T-helper 1 cell treated with Interleukin-12 subunit alpha and Interleukin-12 subunit beta and Interleukin-4 antibody, amounts not matched to agents 30 ng/mL and 1 ng/mL, for 36 hours (primary cell): ENCODE results near the gene STRA6. TPM values are rescaled to one million over a fixed set of nuclear protein-coding genes. Genes with fewer than 3 reads are reported as not detected.
"Not testable (repeated sequence)": the region's sequence is repeated elsewhere in the genome, so short reads cannot be mapped to it uniquely, and the experiment has no call there.

Experiments used
- intact Hi-C: fragments of 100-400 bp; cut with micrococcal nuclease; formaldehyde crosslinking; loops from one replicate; pipeline ENCODE4 v1.15.1; 2024
- total RNA-seq: library from RNA; stranded (reverse); gene quantifications from 2 replicates; pipeline ENCODE4 v1.2.3, GENCODE V29; 2022

STRA6 gene
- total RNA-seq, 1 donor from 2014 or later = not detected

DNA sequence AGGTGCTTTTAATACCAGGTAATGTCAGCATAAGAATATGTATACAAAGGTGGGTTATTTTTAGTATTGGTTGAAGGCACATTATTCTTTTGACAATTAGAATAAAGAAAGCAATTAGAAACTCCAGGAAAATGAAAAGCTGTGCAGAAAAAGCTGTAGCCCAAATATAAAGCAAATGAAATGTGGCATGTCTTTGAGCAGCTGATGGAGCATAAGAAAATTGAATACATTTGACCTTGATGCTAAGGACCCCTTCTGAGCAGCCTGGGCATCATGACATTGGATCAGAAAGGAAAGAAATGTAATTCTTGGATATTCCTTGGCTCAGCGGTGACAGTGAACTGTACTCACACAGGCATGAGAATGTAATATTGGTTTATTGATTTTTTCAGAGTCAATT is 37.1 kb downstream of the STRA6 start:
- intact Hi-C loops = no loop called here

DNA sequence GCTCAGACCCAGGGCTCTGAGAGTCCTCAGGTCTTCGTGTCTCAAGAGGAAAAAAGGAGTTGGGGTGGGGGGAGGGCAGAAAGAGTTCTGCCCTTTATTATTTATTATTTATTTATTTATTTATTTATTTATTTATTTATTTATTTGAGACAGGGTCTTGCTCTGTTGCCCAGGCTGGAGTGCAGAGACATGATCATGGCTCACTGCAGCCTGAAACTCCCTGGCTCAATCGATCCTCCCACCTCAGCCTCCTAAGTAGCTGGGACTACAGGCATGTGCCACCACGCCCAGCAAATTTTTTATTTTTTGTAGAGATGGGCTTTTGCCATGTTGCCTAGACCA is 40.4 kb downstream of the STRA6 start:
- intact Hi-C loops = not testable (repeated sequence)

DNA sequence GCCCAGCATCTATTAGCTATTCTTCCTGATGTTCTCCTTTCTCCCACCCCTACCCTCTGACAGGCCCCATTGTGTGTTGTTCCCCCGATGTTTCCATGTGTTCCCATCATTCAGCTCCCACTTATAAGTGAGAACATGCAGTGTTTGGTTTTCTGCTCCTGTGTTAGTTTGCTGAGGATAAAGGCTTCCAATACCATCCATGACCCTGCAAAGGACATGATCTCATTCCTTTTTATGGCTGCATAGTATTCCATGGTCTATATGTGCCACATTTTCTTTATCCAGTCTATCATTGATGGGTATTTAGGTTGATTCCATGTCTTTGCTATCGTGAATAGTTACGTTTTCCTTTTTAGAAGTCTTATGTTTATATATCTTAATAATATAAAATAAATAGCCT is 42.2 kb downstream of the STRA6 start:
- intact Hi-C loops = not testable (repeated sequence)

DNA sequence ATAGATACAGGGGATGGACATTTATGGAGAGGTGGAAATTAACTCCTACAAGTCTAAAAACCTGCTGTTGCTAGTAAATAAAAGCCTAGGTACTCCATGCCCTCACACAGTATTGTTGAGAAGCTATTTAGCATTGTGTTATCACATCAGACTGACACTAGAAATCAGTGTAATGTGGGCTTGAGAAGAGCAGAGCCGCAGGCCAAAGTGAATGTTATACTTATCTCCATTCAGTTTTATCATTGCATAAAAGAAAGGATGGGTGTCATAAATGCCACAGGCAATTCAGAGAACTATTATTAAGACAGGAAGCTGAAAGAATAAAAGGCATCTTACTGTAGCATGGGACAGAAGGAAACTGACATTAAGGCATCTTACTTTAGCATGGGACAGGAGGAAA is 42.8 kb downstream of the STRA6 start:
- intact Hi-C loops = no loop called here

DNA sequence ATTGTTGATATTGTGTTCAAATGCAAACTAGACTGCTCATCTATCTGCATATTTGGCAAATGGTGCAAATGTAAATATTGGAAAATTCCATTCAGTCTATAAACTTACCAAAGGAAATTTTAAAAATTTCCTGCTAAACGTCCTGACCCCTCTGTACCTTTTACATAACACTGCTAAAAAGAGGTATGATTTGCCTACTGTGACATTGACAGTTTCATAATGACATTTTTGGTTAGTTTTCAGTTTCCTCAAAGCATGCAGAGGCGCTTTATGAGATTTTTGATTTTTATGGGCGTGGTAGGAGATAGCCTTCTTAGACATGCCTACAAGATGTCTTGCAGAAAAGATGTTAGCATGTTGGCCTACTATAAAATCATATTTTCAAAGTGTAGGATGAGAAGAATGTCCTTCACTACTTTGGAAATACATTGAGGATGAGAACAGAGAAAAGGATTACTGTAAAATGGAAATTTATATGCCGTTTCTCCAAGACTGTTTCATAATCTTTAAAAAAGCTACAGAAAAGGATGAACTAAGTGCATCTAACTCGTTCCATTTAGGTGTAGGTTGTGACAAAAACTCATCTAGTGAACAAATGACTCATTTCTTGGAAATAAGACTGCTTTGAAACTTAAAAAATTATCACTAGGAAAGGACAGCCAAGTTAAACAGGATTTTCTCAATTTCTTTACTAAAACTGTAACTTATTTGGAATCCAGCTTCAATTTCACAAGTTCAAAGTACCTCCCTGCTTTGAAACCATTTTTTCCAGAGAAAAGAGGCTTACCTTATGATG is 43.5 kb downstream of the STRA6 start:
- intact Hi-C loops = no loop called here

DNA sequence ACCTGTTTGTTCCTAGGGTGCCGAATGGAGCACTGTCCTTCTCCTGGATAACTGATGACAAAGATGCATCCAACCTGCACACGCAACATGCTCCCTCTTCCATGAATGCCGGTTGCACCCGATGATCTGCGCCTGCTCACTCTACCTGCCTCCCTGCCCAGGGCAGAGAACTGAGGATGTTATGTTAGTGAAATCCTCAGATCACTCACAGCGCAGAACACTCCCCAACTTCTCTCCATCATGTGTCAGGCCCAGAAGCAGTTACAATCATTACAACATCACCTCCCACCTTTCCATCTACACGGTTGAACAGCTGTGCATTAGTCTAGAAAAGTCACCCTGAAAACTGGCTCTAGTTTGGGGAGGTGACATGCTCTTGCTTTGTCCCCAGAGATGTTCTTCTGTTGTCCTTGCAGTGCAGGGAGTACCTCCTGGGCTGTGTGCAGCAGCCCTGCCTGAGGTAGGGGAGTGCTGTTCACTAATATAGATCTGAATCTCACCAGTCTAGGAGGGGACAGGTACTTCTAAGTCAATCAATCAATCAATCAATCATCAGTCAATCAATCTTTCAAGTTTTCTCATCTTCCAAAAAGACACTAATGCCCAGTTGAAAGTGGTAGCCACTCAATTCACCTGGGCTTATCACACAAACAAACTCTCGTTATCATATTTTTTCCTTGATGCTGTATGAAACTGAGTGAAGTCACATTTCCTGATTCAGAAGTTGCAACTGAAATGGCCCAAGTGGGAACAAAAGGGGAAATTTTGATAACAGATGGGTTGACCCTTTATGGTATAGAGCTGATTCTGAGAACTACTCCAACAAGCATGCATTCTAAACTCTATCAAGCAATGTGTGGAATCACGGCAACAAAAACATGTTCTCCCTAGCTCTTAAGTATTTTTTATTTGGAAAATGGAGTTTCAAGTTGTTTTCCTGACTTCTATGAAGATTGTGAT is 44.4 kb downstream of the STRA6 start:
- intact Hi-C loops = no loop called here

DNA sequence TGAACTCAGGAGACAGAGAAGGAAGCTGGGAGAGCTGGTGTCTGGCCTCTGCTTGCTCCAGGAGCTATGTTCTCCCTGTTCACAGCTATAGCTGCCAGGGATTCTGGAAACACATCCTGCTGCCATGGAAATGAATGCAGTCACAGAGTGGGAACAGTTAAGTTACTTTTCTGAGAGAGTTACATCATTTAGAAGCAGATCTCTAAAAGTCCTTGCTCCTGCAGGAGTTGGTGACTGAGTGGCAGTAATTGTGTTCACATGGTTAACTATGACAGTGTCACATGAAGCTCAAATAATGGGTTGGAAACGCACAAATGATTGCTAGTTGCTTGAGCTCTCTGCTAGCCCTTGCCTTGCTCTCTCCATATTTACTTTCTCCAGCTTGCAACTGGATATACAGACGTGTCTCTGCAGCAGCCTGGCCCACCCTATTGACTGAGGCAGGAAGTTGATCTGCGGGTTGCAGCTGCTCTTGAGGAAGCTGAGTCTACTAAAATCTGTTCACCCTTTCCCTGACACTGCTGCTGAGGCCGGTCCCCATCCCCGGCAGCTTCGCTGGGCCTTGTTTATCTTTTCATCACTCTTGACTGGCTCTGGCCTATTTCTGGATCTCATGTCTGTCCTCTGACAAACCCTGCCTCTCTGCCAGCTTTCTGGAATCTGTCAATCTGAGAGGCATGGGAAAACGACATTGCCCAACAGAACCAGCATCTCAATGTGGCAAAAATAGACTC is 45.7 kb downstream of the STRA6 start:
- intact Hi-C loops = no loop called here

DNA sequence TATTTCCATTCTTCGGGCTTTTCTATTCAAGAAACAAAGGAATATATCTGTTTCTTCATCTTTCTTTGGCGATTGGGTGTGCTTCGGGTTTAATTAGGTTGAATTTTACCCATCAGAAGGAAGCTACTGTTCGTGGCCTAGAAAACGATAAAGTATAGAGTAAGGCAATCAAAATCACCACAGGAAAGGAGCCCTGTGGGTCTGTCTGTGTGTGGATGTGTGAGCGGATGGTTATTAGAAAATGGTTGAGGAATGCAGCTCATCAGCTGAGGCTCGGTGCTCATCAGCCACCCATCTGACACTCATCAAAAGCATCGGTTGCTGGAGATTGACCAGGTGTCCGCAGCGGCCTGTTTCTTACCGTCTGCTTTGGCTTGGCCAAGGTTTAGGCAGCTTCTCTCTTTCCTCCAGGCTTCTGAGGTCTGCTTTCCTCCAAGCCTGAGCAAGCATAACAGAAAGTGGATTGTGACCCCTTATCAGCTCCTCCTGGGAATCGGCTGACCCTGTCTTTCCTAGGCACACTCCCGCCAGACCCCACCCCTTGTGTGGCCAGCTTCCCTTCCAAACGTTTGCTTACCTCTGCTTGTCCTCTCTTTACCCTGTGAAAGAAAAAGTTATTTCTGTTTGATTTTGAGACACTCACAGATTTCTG is 46.7 kb downstream of the STRA6 start:
- intact Hi-C loops = no loop called here

DNA sequence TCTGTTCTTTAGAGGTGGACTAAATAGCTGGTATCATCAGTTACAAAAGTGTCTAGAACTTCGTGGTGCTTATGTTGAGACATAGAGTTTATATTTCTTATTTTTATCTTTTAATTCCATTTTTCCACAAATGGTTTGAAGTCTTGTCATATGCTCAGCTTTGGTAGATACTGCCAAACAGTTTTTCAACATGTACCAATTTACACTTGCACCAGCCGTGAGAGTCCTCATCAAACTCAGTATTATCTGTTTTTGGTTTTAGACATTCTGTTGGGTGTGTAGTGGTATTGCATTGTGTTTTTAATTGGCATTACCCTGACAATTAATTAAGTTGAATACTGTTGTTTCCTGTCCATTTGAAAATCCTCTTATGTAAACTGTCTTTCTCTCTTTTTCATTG is 55.5 kb downstream of the STRA6 start:
- intact Hi-C loops = no loop called here

DNA sequence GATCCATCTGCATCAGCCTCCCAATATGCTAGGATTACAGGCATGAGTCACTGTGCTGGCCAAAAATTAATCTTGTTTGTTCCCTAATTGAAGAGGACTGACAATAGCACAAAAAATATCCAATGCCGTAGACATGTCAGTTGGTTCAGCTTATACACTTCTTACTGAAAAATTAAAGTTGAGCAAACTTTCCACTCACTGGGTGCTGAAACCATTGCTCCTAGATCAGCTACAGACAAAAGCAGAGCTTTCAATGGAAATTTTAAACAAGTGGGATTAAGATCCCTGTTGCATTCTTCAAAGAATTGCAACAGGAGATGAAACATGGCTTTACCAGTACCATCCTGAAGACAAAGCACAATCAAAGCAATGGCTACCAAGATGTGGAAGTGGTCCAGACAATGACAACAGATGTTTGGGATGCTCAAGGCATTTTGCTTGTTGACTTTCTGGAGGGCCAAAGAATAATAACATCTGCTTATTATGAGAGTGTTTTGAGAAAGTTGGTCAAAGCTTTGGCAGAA is 56.2 kb downstream of the STRA6 start:
- intact Hi-C loops = no loop called here

DNA sequence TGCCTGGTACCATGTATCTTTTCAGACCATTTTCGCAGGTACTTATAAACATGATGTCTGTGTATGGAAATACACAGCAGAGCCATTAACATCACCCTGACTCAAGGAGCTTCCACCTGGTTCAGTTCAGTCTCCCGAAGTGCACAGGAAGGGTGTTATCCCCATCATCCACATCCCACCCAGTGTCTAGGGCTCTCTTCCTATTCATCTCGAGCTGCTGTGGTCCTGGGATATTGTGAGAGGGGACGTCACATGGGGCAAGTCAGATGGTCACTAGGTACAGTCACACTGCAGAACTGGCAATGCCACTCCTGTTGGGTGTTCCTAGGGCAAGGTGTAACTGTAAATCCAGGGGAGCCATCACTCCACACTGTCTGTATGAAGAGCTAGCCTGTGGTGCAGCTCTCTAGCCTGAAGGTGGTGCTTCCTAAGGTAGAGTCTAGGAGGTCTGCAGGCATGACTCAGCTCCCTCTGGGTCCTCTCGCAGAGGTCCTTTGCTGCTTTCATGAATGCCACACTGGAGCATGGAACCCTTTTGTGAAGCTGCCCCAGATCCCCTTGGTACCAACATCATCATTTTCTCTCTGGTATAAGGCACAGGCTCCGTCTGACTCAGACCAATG is 58.3 kb downstream of the STRA6 start:
- intact Hi-C loops = no loop called here

DNA sequence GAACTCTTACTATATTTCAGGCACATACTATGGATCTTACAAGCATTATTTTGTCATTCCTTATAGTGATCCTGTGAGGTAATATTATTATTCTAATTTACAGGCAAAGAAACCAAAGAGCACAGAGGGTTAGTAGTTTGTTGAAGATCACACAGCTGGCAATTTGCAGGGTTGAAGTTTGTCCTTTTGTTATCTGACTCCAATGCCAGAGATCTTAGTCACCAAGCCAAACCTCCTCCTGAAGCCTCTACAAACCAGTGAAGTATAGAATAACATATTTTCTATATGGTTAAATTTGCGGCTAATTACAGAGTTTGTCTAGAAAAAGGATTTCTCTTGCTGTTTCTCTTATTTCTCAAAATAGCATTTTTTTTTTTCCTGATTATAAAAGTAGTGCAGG is 61.0 kb downstream of the STRA6 start:
- intact Hi-C loops = no loop called here

DNA sequence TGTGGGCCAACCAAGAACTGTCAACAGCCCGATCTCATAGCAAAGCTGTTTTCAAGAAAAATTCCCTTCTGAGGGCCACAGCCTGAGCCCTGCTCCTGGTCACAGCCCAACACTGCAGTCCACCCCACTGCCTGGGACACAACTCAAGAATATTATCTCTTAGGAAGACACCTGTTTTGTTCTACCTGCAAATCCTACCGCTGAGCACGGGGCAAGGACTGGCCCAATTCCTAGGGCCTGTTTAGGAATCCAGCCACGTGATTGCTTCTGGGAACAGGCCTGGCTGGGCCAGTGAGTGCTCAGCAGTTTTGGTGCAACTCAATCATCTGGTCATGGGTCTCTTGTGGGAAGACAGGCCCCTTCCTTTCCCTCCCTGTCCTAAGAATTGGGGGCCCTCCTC is 63.9 kb downstream of the STRA6 start:
- intact Hi-C loops = no loop called here

DNA sequence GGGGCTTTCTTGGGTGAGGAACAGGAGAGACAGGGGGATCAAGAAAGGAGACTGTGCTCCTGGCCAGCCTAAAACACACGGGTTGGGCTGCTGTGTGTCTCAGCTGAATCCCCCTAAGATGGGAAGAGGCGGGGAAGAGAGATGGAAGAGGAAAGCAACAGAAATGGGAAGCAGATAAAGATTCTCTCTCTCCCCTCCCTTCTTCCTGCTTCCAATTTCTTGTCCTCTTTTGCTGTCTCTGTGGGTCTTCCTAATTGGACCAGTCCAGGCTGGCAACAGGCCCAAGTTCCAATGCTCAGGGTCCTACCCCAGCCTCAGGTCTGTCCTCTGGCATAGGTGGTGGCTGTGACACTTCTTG is 65.1 kb downstream of the STRA6 start:
- intact Hi-C loops = no loop called here

DNA sequence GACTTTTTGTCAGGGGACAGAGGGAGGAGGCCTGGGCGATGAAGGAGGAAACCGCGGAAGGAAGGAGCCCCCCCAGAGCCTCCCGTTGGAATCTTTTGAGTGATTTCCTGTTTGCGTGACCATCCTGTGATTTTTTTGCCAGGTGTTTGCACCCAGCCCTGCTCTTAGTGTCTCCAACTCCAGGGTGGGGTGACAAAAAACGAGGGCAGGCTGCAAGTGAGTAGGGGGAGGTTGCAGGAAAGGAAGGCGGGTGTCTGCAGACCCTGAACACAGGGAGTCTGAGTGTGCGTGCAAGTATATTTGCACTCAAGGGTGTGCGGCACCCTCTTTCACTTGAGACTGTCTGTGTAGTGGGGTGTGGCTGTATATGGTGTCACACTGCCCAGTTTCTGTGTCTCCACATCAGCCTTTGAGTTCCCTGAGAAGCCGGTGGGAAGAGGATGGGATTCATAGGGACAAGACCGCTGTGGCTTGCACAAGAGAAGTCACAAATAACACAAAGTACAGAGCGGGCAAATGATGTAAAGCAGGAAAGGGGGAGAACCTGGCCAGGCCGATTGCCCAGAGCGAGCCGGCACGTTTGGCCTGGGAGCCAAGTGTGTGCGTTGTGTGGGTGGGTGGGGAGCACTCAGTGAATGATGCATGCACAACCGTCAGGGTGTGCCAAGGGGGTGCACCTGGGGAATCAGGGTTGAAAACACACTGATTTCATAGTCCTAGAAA is 65.6 kb downstream of the STRA6 start:
- intact Hi-C loops = no loop called here

DNA sequence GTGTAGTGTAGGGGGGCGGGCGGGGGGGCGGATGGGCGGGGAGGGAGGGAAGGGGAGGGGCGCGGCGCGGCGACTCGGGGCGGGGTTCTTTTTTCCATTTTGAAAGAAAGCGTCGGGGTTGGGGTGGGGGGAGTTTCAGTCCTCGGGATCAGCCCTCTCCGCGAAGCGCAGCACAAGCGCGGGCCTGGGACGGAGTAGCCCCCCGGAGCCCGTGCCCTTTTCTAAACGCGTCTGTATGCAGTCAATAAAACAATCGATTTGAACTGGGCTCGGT is 66.1 kb downstream of the STRA6 start:
- intact Hi-C loops = no loop called here

DNA sequence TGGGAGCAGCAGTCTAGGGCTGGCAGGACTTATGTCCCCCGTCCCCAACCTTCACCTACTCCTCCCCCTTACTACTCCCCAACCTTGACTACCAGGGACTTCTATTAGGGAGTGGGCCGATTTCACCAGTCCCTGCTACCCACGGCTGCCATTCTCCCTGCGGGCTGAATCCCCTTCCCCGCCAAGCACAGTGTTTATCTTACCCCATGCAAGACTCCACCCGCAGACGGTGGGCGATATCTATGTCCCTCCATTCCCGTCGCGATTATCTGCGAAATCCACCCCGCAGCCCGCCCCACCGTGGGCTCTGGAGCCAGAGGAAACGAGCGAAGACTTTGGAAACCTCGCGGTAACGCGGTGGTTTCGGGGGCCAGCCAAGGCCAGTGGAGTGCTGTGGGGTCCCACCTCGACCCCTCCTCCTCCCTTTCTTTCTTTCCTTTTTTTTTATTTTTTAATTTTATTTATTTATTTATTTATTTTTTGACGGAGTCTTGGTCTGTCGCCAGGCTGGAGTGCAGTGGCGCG is 67.5 kb downstream of the STRA6 start:
- intact Hi-C loops = loop anchor here (1.0 kb wide), 1 partner anchor 8 kb away; no protein-coding TSS in a partner anchor

DNA sequence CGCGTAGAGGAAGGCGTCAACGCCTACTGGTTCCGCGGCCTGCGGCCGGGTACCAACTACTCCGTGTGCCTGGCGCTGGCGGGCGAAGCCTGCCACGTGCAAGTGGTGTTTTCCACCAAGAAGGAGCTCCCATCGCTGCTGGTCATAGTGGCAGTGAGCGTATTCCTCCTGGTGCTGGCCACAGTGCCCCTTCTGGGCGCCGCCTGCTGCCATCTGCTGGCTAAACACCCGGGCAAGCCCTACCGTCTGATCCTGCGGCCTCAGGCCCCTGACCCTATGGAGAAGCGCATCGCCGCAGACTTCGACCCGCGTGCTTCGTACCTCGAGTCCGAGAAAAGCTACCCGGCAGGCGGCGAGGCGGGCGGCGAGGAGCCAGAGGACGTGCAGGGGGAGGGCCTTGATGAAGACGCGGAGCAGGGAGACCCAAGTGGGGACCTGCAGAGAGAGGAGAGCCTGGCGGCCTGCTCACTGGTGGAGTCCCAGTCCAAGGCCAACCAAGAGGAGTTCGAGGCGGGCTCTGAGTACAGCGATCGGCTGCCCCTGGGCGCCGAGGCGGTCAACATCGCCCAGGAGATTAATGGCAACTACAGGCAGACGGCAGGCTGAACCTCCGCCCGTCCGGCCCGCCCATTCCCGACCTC is 68.1 kb downstream of the STRA6 start:
- intact Hi-C loops = loop anchor here (1.0 kb wide), 1 partner anchor 7 kb away; no protein-coding TSS in a partner anchor

DNA sequence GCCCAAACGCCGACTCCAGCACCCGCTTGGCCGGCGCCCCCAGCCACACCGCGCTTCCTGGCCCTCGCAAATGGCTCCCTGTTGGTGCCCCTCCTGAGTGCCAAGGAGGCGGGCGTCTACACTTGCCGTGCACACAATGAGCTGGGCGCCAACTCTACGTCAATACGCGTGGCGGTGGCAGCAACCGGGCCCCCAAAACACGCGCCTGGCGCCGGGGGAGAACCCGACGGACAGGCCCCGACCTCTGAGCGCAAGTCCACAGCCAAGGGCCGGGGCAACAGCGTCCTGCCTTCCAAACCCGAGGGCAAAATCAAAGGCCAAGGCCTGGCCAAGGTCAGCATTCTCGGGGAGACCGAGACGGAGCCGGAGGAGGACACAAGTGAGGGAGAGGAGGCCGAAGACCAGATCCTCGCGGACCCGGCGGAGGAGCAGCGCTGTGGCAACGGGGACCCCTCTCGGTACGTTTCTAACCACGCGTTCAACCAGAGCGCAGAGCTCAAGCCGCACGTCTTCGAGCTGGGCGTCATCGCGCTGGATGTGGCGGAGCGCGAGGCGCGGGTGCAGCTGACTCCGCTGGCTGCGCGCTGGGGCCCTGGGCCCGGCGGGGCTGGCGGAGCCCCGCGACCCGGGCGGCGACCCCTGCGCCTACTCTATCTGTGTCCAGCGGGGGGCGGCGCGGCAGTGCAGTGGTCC is 68.7 kb downstream of the STRA6 start:
- intact Hi-C loops = no loop called here
